GM18870 (cell line): Measurements from ENCODE around the gene KRTAP19-5.
A peak's percentile ranks its signal among the peaks of the same experiment; 100 is the strongest.
"Not testable (repeated sequence)": the region's sequence is repeated elsewhere in the genome, so short reads cannot be mapped to it uniquely, and the experiment has no call there.

Experiments
- ATAC-seq: cut with Tn5 transposase; IDR thresholded peaks from one replicate; pipeline ENCODE4 v1.9.1; 2021; ENCODE audit warnings: moderate library complexity; ENCODE audit not compliant: unreplicated experiment

KRTAP19-5 gene

GRCh38 chr21:30502041-30502440 is at the start of gene KRTAP19-5:
Gene KRTAP19-5 (minus strand): TSS chr21:30502141. CDS start chr21:30502090, 51 bp downstream.
- no peak for ATAC-seq

- ATAC-seq = no peak
These were observed 39.8 kb upstream of the KRTAP19-5 start, which contains the start of gene KRTAP19-6 for GRCh38 chr21:30541764-30542163. Gene KRTAP19-6 (minus strand): TSS chr21:30541864. CDS start chr21:30541833, 31 bp downstream.

GRCh38 chr21:30518876-30519275 is 16.9 kb upstream of the KRTAP19-5 start:
- ATAC-seq = no peak

- ATAC-seq = no peak
These were observed 13.7 kb upstream of the KRTAP19-5 start for GRCh38 chr21:30515681-30516080.

GRCh38 chr21:30505621-30506205 is 3.8 kb upstream of the KRTAP19-5 start:
- not testable (repeated sequence) for ATAC-seq

GRCh38 chr21:30497065-30497464 is 4.9 kb downstream of the KRTAP19-5 start, which contains the start of gene KRTAP19-4:
Gene KRTAP19-4 (minus strand): TSS chr21:30497165. CDS start chr21:30497110, 55 bp downstream.
- no peak for ATAC-seq

GRCh38 chr21:30491963-30492428 is 9.9 kb downstream of the KRTAP19-5 start, which contains the start of gene KRTAP19-3:
Gene KRTAP19-3 (minus strand): TSS chr21:30492013. CDS start chr21:30491957, 56 bp downstream.
- no peak for ATAC-seq

- ATAC-seq = no peak
These were observed 14.6 kb downstream of the KRTAP19-5 start, which contains the start of gene KRTAP19-2 for GRCh38 chr21:30487336-30487735. Gene KRTAP19-2 (minus strand): TSS chr21:30487436. CDS start chr21:30487348, 88 bp downstream.

- ATAC-seq = no peak
These were observed 15.8 kb downstream of the KRTAP19-5 start for GRCh38 chr21:30486180-30486579.

GRCh38 chr21:30482130-30482529 is 19.8 kb downstream of the KRTAP19-5 start:
- no peak for ATAC-seq

GRCh38 chr21:30480145-30480544 is 21.8 kb downstream of the KRTAP19-5 start, which contains the start of gene KRTAP19-1:
Gene KRTAP19-1 (minus strand): TSS chr21:30480367. CDS start chr21:30480317, 50 bp downstream.
- no peak for ATAC-seq

GRCh38 chr21:30479259-30479658 is 22.7 kb downstream of the KRTAP19-5 start:
- no peak for ATAC-seq

- no peak for ATAC-seq
These were observed 23.9 kb downstream of the KRTAP19-5 start for GRCh38 chr21:30478004-30478403.

GRCh38 chr21:30468900-30469714 is 32.8 kb downstream of the KRTAP19-5 start:
- no peak for ATAC-seq

- ATAC-seq = peak; percentile 42
These were observed 38.2 kb downstream of the KRTAP19-5 start for GRCh38 chr21:30463713-30464112.
